A673 (cell line): Measurements from ENCODE around the gene C1orf21. TPM values are rescaled to one million over a fixed set of nuclear protein-coding genes. Genes with fewer than 3 reads are reported as not detected.

Experiments used
- BruUV-seq: library from RNA; stranded (reverse); fragments of 400-500 nt; replicated peaks from 2 replicates; lab custom pipeline; 2021; lab: Mats Ljungman, UMichigan
- CTCF ChIA-PET: fragments of 300-600 bp; sonication (Branson Sonifier 250); formaldehyde crosslinking; loops from one replicate; lab custom pipeline; 2022; ENCODE audit warnings: antibody characterized with exemption; lab: Charles Lee
- POLR2A ChIA-PET: fragments of 300-600 bp; sonication (Branson Sonifier 250); formaldehyde crosslinking; loops from one replicate; lab custom pipeline; 2022; ENCODE audit warnings: antibody characterized with exemption; ENCODE audit not compliant: low non-redundant PET; lab: Charles Lee
- DNase-seq: peaks from one replicate; pipeline ENCODE4 v3.0.0-alpha.2; 2015; ENCODE audit warnings: low spot score
- H3K27ac ChIP-seq: fragments of 200-600 bp; sonication (generic); 2 replicates; pipeline ENCODE4 v1.5.1; 2016; ENCODE audit warnings: mixed run types, low read depth, mild to moderate bottlenecking, mixed read lengths, antibody characterized with exemption, low read length; ENCODE audit not compliant: poor library complexity, severe bottlenecking
- H3K27me3 ChIP-seq: fragments of 200-600 bp; sonication (generic); replicated peaks from 2 replicates; pipeline ENCODE4 v1.6.1; 2017; ENCODE audit warnings: mixed run types, low read depth, mild to moderate bottlenecking, mixed read lengths, antibody characterized with exemption, low read length; ENCODE audit not compliant: insufficient read depth, poor library complexity
- H3K36me3 ChIP-seq: fragments of 200-600 bp; sonication (generic); 2 replicates; pipeline ENCODE4 v1.6.1; 2016; ENCODE audit warnings: mixed run types, mild to moderate bottlenecking, mixed read lengths, antibody characterized with exemption, low read length; ENCODE audit not compliant: insufficient read depth, poor library complexity, severe bottlenecking
- H3K4me1 ChIP-seq: fragments of 200-600 bp; sonication (generic); 2 replicates; pipeline ENCODE4 v1.6.1; 2017; ENCODE audit warnings: mixed run types, mild to moderate bottlenecking, mixed read lengths, antibody characterized with exemption, low read length; ENCODE audit not compliant: insufficient read depth, poor library complexity, severe bottlenecking
- H3K4me3 ChIP-seq: fragments of 200-600 bp; sonication (generic); 2 replicates; pipeline ENCODE4 v1.5.1; 2016; ENCODE audit warnings: low read depth, mixed run types, mild to moderate bottlenecking, mixed read lengths, low read length; ENCODE audit not compliant: poor library complexity, severe bottlenecking
- H3K9me3 ChIP-seq: fragments of 200-600 bp; sonication (generic); 2 replicates; pipeline ENCODE4 v1.6.1; 2016; ENCODE audit warnings: mixed run types, low read depth, mild to moderate bottlenecking, mixed read lengths, antibody characterized with exemption, low read length; ENCODE audit not compliant: poor library complexity, severe bottlenecking
- EZH2 ChIP-seq: fragments of 200-600 bp; sonication (generic); IDR thresholded peaks from 2 replicates; pipeline ENCODE4 v1.6.1; 2017; ENCODE audit warnings: borderline replicate concordance, low read depth, mild to moderate bottlenecking, mixed read lengths, antibody characterized with exemption, low read length; ENCODE audit not compliant: poor library complexity, severe bottlenecking
- intact Hi-C: fragments of 100-400 bp; cut with micrococcal nuclease; formaldehyde crosslinking; loops from one replicate; pipeline ENCODE4 v1.10.0; 2022; ENCODE audit not compliant: unreplicated experiment
- total RNA-seq: library from RNA; stranded (reverse); gene quantifications from 2 replicates; pipeline ENCODE4 v1.2.3, GENCODE V29; 2021
- TF ChIP-seq, protein P1 (sequence below): fragments of 300-800, 200-600 bp; sonication (generic); conservative IDR thresholded peaks from 2 replicates; pipeline ENCODE4 v1.5.1; 2017; ENCODE audit warnings: low read depth, mild to moderate bottlenecking, antibody characterized with exemption, low read length, moderate library complexity, mixed read lengths

C1orf21 gene
- total RNA-seq, 1 experiment from 2014 or later, result 31.3 TPM

GRCh38 chr1:184634296-184634695 is 247.5 kb downstream of the C1orf21 start:
- intact Hi-C loops, result no loop called here
- peak; percentile 42 for DNase-seq
- H3K4me1 ChIP-seq, result peaks cover 8% of the 10 kb centered on the region
- no peaks in the 10 kb centered on the region for H3K9me3 ChIP-seq
- peak overlapping the region; percentile 64 for H3K27ac ChIP-seq
- ChIA-PET POLR2A (no interaction called here), CTCF (no interaction called here)
- TF ChIP-seq, protein P1, sequence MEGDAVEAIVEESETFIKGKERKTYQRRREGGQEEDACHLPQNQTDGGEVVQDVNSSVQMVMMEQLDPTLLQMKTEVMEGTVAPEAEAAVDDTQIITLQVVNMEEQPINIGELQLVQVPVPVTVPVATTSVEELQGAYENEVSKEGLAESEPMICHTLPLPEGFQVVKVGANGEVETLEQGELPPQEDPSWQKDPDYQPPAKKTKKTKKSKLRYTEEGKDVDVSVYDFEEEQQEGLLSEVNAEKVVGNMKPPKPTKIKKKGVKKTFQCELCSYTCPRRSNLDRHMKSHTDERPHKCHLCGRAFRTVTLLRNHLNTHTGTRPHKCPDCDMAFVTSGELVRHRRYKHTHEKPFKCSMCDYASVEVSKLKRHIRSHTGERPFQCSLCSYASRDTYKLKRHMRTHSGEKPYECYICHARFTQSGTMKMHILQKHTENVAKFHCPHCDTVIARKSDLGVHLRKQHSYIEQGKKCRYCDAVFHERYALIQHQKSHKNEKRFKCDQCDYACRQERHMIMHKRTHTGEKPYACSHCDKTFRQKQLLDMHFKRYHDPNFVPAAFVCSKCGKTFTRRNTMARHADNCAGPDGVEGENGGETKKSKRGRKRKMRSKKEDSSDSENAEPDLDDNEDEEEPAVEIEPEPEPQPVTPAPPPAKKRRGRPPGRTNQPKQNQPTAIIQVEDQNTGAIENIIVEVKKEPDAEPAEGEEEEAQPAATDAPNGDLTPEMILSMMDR, result no peak
- TF ChIP-seq EZH2, result no peak
- no peaks in the 10 kb centered on the region for H3K36me3 ChIP-seq
- no TSS peak for BruUV-seq
- H3K27me3 ChIP-seq, result no peaks in the 10 kb centered on the region
- no peak overlapping the region for H3K4me3 ChIP-seq

GRCh38 chr1:184635347-184635979 is 248.6 kb downstream of the C1orf21 start:
- TF ChIP-seq, protein P1, result no peak
- TF ChIP-seq EZH2, result no peak
- no peaks in the 10 kb centered on the region for H3K27me3 ChIP-seq
- BruUV-seq, result no TSS peak
- no peaks in the 10 kb centered on the region for H3K9me3 ChIP-seq
- intact Hi-C loops, result no loop called here
- H3K27ac ChIP-seq, result no peak overlapping the region
- DNase-seq, result no peak
- H3K4me1 ChIP-seq, result peaks cover 8% of the 10 kb centered on the region
- ChIA-PET POLR2A (no interaction called here), CTCF (no interaction called here)
- H3K36me3 ChIP-seq, result no peaks in the 10 kb centered on the region
- no peak overlapping the region for H3K4me3 ChIP-seq

DNA sequence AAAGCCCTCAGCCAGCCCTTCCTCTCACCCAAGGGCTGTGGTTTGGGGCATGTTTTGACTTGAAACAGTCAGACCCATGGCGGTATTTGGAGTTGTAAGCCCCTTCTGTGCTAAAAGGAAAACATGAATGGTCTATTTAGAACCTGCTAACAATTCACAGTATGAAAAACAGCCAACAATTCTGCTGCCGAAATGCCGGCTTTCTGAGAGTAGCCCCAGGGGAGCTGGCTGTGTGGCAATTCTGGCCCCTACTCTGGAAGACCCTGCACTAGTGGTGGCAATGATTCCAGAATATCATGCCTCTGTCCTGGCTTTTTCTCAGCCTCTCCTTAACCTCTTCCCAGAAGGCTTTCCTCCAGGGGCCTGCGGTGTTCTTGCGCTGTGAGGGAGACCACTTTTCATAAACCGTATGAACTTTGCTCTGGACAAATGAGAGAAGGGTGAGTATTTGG is 249.2 kb downstream of the C1orf21 start:
- no peak overlapping the region for H3K4me3 ChIP-seq
- ChIA-PET POLR2A (no interaction called here), CTCF (no interaction called here)
- no peaks in the 10 kb centered on the region for H3K36me3 ChIP-seq
- intact Hi-C loops, result no loop called here
- TF ChIP-seq EZH2, result no peak
- TF ChIP-seq, protein P1, result no peak
- H3K27me3 ChIP-seq, result no peaks in the 10 kb centered on the region
- peaks cover 8% of the 10 kb centered on the region for H3K4me1 ChIP-seq
- no peaks in the 10 kb centered on the region for H3K9me3 ChIP-seq
- no TSS peak for BruUV-seq
- H3K27ac ChIP-seq, result no peak overlapping the region
- no peak for DNase-seq
